K562 (cell line): ENCODE measurements around the gene SUPT20H. TPM values are rescaled to one million over a fixed set of nuclear protein-coding genes. Genes with fewer than 3 reads are reported as not detected.

ENCODE experiments used
- ATAC-seq: fragments of 200-7000 bp; cut with Tn5 transposase; 3 replicates; pipeline ENCODE4 v1.9.1; 2020; ENCODE audit warnings: moderate library complexity
- BruUV-seq: library from RNA; stranded (reverse); fragments of 400-500 nt; replicated peaks from 2 replicates; lab custom pipeline; 2021; lab: Mats Ljungman, UMichigan
- CTCF ChIA-PET: fragments of 300-600 bp; formaldehyde crosslinking; extraction: SDS; loops from one replicate; lab custom pipeline; 2021; ENCODE audit warnings: low intra/inter-chr PET ratio; lab: Yijun Ruan, JAX
- POLR2A ChIA-PET: fragments of 300-600, 350-650 bp; sonication (Branson Sonifier 250); formaldehyde crosslinking; extraction: SDS; loops from one replicate; lab custom pipeline; 2021; ENCODE audit warnings: antibody characterized with exemption, inconsistent platforms; lab: Yijun Ruan, JAX
- DNase-seq, 4 experiments: peaks; one replicate each; pipeline versions ENCODE4 v3.0.0 to v3.0.0-alpha.2; 2011 to 2018; ENCODE audit warnings: low spot score in 3 of 4, mixed read lengths in 3 of 4; ENCODE audit errors: extremely low read depth in 1 of 4
- FAIRE-seq: peaks from 2 replicates; lab custom pipeline; 2011; peaks lifted over from hg19 to GRCh38; lab: Jason Lieb, UNC
- H2AFZ ChIP-seq: 2 replicates; pipeline ENCODE4 v1.6.0; 2011; ENCODE audit warnings: low read depth, low read length, control low read depth, inconsistent platforms
- H3K27ac ChIP-seq: fragments of 200-600 bp; 3 replicates; pipeline ENCODE4 v1.8.0; 2011; ENCODE audit warnings: low read depth, mild to moderate bottlenecking, control low read depth, inconsistent platforms, low read length, moderate library complexity, mixed read lengths; ENCODE audit errors: extremely low read depth
- H3K27me3 ChIP-seq, 2 experiments: fragments of 300-600 bp in 1 of 2; 2 replicates in 1 of 2; 3 replicates in 1 of 2; pipeline versions ENCODE4 v1.6.0 to v1.8.0; 2011; ENCODE audit warnings: inconsistent platforms in 2 of 2, low read length in 2 of 2, mild to moderate bottlenecking in 1 of 2, mixed read lengths in 1 of 2, moderate library complexity in 1 of 2; ENCODE audit not compliant: control insufficient read depth in 2 of 2, insufficient read depth in 2 of 2
- H3K36me3 ChIP-seq: fragments of 300-600 bp; 3 replicates; pipeline ENCODE4 v1.8.0; 2011; ENCODE audit warnings: mild to moderate bottlenecking, low read length, inconsistent platforms; ENCODE audit not compliant: control insufficient read depth, insufficient read depth
- H3K4me1 ChIP-seq, 2 experiments: fragments of 200-600 bp in 1 of 2; replicated peaks in 1 of 2; 2 replicates in 1 of 2; 3 replicates in 1 of 2; pipeline versions ENCODE4 v1.5.1 to v1.8.0; 2011; ENCODE audit warnings: inconsistent platforms in 2 of 2, low read length in 2 of 2, mild to moderate bottlenecking in 1 of 2, mixed read lengths in 1 of 2, moderate library complexity in 1 of 2; ENCODE audit not compliant: control insufficient read depth in 2 of 2, insufficient read depth in 2 of 2
- H3K4me2 ChIP-seq: 2 replicates; pipeline ENCODE4 v1.6.1; 2011; ENCODE audit warnings: low read length, control low read depth, inconsistent platforms, mixed read lengths; ENCODE audit not compliant: insufficient read depth
- H3K4me3 ChIP-seq: fragments of 200-600 bp; sonication (generic), shearing (Covaris generic); 2 replicates; pipeline ENCODE4 v1.5.1; 2016; ENCODE audit warnings: control low read depth, inconsistent platforms
- H3K79me2 ChIP-seq: fragments of 200-600 bp; 3 replicates; pipeline ENCODE4 v1.8.0; 2011; ENCODE audit warnings: low read length, inconsistent platforms; ENCODE audit not compliant: control insufficient read depth, insufficient read depth
- H3K9ac ChIP-seq, 2 experiments: 2 replicates each; pipeline versions ENCODE4 v1.6.0 to v1.6.1; 2011; ENCODE audit warnings: low read depth in 2 of 2, low read length in 2 of 2, control low read depth in 1 of 2, inconsistent platforms in 1 of 2, mild to moderate bottlenecking in 1 of 2, mixed read lengths in 1 of 2; ENCODE audit not compliant: insufficient read depth in 1 of 2
- H3K9me1 ChIP-seq: one replicate; pipeline ENCODE4 v1.6.0; 2011; ENCODE audit warnings: inconsistent platforms, mild to moderate bottlenecking, low read length, moderate library complexity; ENCODE audit not compliant: control insufficient read depth, insufficient read depth
- H3K9me3 ChIP-seq: replicated peaks from 2 replicates; pipeline ENCODE4 v1.5.1; 2011; ENCODE audit warnings: low read depth, low read length, inconsistent platforms; ENCODE audit not compliant: control insufficient read depth, insufficient read depth
- H4K20me1 ChIP-seq: replicated peaks from 2 replicates; pipeline ENCODE4 v1.6.1; 2011; ENCODE audit warnings: low read length, inconsistent platforms, mixed read lengths; ENCODE audit not compliant: control insufficient read depth, insufficient read depth
- ADNP ChIP-seq: fragments of 200-800 bp; sonication (Bioruptor generic); IDR thresholded peaks from 2 replicates; pipeline ENCODE4 v1.6.1; 2016; ENCODE audit warnings: missing genetic modification characterization, missing compliant biosample characterization
- CBX8 ChIP-seq: fragments of 200-600 bp; sonication (generic); IDR thresholded peaks from 2 replicates; pipeline ENCODE4 v1.6.1; 2012; ENCODE audit warnings: borderline replicate concordance, mixed run types, low read depth, mild to moderate bottlenecking, moderate library complexity, mixed read lengths, low read length, control low read depth, inconsistent platforms; ENCODE audit not compliant: poor library complexity, severe bottlenecking; ENCODE audit errors: extremely low read depth
- CEBPG ChIP-seq, 3 experiments: fragments of 200-800 bp in 1 of 3; sonication (Bioruptor generic) in 1 of 3; sonication (generic) in 1 of 3; formaldehyde crosslinking in 1 of 3; IDR thresholded peaks in 2 of 3; conservative IDR thresholded peaks in 1 of 3; 2 replicates each; pipeline versions ENCODE4 v1.6.1 to v1.8.0; 2016 to 2022; ENCODE audit warnings: missing compliant biosample characterization in 2 of 3, missing genetic modification characterization in 2 of 3, mild to moderate bottlenecking in 1 of 3, missing genetic modification reagents in 1 of 3
- COPS2 ChIP-seq: fragments of 450-650 bp; conservative IDR thresholded peaks from 2 replicates; pipeline ENCODE4 v1.6.1; 2016; ENCODE audit warnings: mild to moderate bottlenecking, moderate library complexity
- MEF2A ChIP-seq: IDR thresholded peaks from 2 replicates; pipeline ENCODE4 v1.6.1; 2011; ENCODE audit warnings: low read depth, mild to moderate bottlenecking, low read length, moderate library complexity; ENCODE audit not compliant: control insufficient read depth
- SMAD1 ChIP-seq: fragments of 150-350 bp; IDR thresholded peaks from 2 replicates; pipeline ENCODE4 v1.6.1; 2014; ENCODE audit warnings: low read length, low read depth; ENCODE audit not compliant: partially characterized antibody
- ZNF143 ChIP-seq: sonication (generic); formaldehyde crosslinking; IDR thresholded peaks from 2 replicates; pipeline ENCODE4 v1.9.0; 2022; ENCODE audit warnings: mild to moderate bottlenecking, missing genetic modification reagents
- ZNF3 ChIP-seq: fragments of 250-450 bp; sonication (Bioruptor Pico); IDR thresholded peaks from 2 replicates; pipeline ENCODE4 v1.5.0; 2021; ENCODE audit warnings: mild to moderate bottlenecking, moderate library complexity
- ZZZ3 ChIP-seq: fragments of 450-650 bp; IDR thresholded peaks from 2 replicates; pipeline ENCODE4 v1.6.1; 2016; ENCODE audit warnings: antibody characterized with exemption, mild to moderate bottlenecking, moderate library complexity
- WGBS: fragments of 100-300 bp; shearing (Covaris generic); methylation state at CpG from one replicate; pipeline ENCODE4 v1.1.6; 2016; ENCODE audit warnings: low coverage, mixed read lengths; ENCODE audit not compliant: insufficient coverage; ENCODE audit errors: missing lambda C conversion rate; 5-methylcytosine and 5-hydroxymethylcytosine counted together
- in situ Hi-C: fragments of 300-500 bp; cut with MboI; formaldehyde crosslinking; loops from 4 replicates; pipeline ENCODE4 v1.15.0; 2018; ENCODE audit warnings: inconsistent platforms, mixed read lengths
- intact Hi-C: fragments of 100-400 bp; cut with micrococcal nuclease; formaldehyde crosslinking; loops from 2 replicates; pipeline ENCODE4 v1.14.2; 2022
- polyA plus RNA-seq, 8 experiments: library from polyadenylated mRNA; depleted of rRNA in 4 of 8; stranded (reverse) in 5 of 8; unstranded in 3 of 8; fragments of >200 nt; fragmentation: Nextera tagmentation in 2 of 8; fragmentation: Illumina TruSeq in 1 of 8; extraction: Ambion mirVana in 2 of 8; extraction: Trizol in 1 of 8; gene quantifications; 2 replicates each; pipeline versions ENCODE4 v1.2.1 to v1.2.3, GENCODE V29; 2011 to 2014; ENCODE audit warnings: inconsistent platforms in 1 of 8, missing spikeins in 1 of 8
- total RNA-seq, 7 experiments: library from RNA; depleted of rRNA in 6 of 7; stranded (reverse); fragments of >200 nt in 6 of 7; fragmentation: Illumina TruSeq in 2 of 7; extraction: Trizol in 2 of 7; gene quantifications; 2 replicates each; pipeline versions ENCODE4 v1.2.1 to v1.2.3, GENCODE V29; 2011 to 2021; ENCODE audit warnings: low replicate concordance in 1 of 7
- TF ChIP-seq, protein P1 (sequence below): fragments of 450-650 bp; IDR thresholded peaks from 2 replicates; pipeline ENCODE4 v1.6.1; 2017; ENCODE audit warnings: mild to moderate bottlenecking, moderate library complexity
- TF ChIP-seq, protein P2 (sequence below): IDR thresholded peaks from 2 replicates; pipeline ENCODE4 v1.6.1; 2011; ENCODE audit not compliant: insufficient read length; ENCODE audit errors: extremely low read depth
- TF ChIP-seq, protein P3 (sequence below): fragments of 250-450 bp; sonication (Bioruptor Pico); IDR thresholded peaks from 2 replicates; pipeline ENCODE4 v1.4.0; 2020; ENCODE audit warnings: mild to moderate bottlenecking, moderate library complexity
- TF ChIP-seq, protein P4 (sequence below): fragments of 250-450 bp; sonication (Bioruptor Pico); IDR thresholded peaks from 2 replicates; pipeline ENCODE4 v1.4.0; 2020; ENCODE audit warnings: mild to moderate bottlenecking, moderate library complexity

Gene SUPT20H
- total and polyA plus RNA-seq, 9 of the 15 experiments (the other 6 are each of a cell fraction or from before 2014, with no cell fraction given) = 11.4 to 71.8 (median 31.7) TPM

DNA sequence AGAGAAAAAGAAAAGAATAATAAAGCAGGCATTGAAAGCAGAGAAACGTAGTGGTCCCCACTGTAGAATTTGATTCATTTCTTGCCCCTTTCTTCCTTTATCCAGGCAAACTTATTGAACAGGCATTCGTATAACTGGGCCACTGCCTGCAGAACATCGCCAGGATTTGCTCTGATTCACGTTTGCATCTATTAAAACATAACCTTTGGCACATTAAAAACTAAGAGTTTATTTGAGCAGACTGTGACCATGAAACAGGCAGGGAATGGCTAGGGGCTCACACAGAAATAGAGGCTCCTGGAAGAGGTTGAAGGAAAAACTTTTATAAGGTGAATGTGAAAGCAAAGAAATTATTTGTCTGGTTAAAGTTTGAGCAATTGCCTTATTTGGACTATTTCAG lies 12.5 kb upstream of the SUPT20H start (continued):
- TF ChIP-seq COPS2 = no peak
- TF ChIP-seq, protein P1, sequence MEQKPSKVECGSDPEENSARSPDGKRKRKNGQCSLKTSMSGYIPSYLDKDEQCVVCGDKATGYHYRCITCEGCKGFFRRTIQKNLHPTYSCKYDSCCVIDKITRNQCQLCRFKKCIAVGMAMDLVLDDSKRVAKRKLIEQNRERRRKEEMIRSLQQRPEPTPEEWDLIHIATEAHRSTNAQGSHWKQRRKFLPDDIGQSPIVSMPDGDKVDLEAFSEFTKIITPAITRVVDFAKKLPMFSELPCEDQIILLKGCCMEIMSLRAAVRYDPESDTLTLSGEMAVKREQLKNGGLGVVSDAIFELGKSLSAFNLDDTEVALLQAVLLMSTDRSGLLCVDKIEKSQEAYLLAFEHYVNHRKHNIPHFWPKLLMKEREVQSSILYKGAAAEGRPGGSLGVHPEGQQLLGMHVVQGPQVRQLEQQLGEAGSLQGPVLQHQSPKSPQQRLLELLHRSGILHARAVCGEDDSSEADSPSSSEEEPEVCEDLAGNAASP = no peak
- no peak for TF ChIP-seq ZNF3 (CRISPR knock-in tag)
- no peak for TF ChIP-seq ZNF143
- TF ChIP-seq, all 486 proteins: peak for 0

DNA sequence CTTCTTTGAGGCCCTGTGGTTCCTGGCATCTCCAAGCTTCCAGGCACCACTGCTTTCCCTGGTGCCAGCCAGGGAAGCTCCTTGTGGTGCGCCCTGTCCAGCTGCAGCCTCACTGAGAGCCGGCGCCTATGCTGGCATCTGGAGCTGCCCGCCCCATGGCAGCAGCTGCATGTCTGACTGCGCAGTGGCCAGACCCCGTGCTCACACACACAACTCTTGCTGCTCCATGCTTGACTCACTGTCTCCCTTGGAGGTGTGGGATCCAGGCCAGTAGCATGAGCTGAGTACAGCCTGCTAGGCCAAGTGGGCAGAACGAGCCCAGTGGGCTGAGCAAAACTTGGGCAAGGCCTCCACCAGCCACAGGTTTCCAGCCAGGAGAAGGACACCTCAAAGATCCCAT lies 11.5 kb upstream of the SUPT20H start:
- H3K4me2 ChIP-seq = no peak overlapping the region
- no peaks in the 10 kb centered on the region for H3K9me3 ChIP-seq
- BruUV-seq = no TSS peak
- DNase-seq = no peak
- no peak for ATAC-seq
- no peaks in the 10 kb centered on the region for H3K9me1 ChIP-seq
- peaks cover 0 to 9% of the 10 kb centered on the region in 2 experiments; a peak in 2 of 5 replicates for H3K4me1 ChIP-seq
- H4K20me1 ChIP-seq = no peaks in the 10 kb centered on the region
- H3K27ac ChIP-seq = no peak overlapping the region
- ChIA-PET POLR2A (no interaction called here), CTCF (no interaction called here)
- intact Hi-C loops (loop anchor here (10.0 kb wide), 1 partner anchor 1844 kb away; no protein-coding TSS in a partner anchor), in situ Hi-C loops (no loop called here)
- H3K27me3 ChIP-seq = peaks cover 0 to 19% of the 10 kb centered on the region in 2 experiments; a peak in 1 of 5 replicates
- 5% methylated on average over 5 of the region's 7 CpGs for WGBS
- no peak overlapping the region for H3K9ac ChIP-seq
- no peak overlapping the region for H2AFZ ChIP-seq
- FAIRE-seq = no peak
- H3K4me3 ChIP-seq = no peak overlapping the region
- no peaks in the 10 kb centered on the region for H3K79me2 ChIP-seq
- no peaks in the 10 kb centered on the region for H3K36me3 ChIP-seq
- TF ChIP-seq SMAD1 (no peak), ZZZ3 (no peak), CEBPG (CRISPR knock-in tag; IDR thresholded peaks at IDR 0.05) (no peak), CEBPG (tag; conservative IDR thresholded peaks at IDR 0.05 in 1 of 2, IDR thresholded peaks at IDR 0.05 in 1 of 2) (no peak), CBX8 (no peak), MEF2A (no peak), ADNP (tag) (no peak)
- TF ChIP-seq, protein P2, sequence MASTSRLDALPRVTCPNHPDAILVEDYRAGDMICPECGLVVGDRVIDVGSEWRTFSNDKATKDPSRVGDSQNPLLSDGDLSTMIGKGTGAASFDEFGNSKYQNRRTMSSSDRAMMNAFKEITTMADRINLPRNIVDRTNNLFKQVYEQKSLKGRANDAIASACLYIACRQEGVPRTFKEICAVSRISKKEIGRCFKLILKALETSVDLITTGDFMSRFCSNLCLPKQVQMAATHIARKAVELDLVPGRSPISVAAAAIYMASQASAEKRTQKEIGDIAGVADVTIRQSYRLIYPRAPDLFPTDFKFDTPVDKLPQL = no peak
- TF ChIP-seq, protein P3, sequence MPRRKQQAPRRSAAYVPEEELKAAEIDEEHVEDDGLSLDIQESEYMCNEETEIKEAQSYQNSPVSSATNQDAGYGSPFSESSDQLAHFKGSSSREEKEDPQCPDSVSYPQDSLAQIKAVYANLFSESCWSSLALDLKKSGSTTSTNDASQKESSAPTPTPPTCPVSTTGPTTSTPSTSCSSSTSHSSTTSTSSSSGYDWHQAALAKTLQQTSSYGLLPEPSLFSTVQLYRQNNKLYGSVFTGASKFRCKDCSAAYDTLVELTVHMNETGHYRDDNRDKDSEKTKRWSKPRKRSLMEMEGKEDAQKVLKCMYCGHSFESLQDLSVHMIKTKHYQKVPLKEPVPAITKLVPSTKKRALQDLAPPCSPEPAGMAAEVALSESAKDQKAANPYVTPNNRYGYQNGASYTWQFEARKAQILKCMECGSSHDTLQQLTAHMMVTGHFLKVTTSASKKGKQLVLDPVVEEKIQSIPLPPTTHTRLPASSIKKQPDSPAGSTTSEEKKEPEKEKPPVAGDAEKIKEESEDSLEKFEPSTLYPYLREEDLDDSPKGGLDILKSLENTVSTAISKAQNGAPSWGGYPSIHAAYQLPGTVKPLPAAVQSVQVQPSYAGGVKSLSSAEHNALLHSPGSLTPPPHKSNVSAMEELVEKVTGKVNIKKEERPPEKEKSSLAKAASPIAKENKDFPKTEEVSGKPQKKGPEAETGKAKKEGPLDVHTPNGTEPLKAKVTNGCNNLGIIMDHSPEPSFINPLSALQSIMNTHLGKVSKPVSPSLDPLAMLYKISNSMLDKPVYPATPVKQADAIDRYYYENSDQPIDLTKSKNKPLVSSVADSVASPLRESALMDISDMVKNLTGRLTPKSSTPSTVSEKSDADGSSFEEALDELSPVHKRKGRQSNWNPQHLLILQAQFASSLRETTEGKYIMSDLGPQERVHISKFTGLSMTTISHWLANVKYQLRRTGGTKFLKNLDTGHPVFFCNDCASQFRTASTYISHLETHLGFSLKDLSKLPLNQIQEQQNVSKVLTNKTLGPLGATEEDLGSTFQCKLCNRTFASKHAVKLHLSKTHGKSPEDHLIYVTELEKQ (CRISPR knock-in tag) = no peak
- TF ChIP-seq, protein P4, sequence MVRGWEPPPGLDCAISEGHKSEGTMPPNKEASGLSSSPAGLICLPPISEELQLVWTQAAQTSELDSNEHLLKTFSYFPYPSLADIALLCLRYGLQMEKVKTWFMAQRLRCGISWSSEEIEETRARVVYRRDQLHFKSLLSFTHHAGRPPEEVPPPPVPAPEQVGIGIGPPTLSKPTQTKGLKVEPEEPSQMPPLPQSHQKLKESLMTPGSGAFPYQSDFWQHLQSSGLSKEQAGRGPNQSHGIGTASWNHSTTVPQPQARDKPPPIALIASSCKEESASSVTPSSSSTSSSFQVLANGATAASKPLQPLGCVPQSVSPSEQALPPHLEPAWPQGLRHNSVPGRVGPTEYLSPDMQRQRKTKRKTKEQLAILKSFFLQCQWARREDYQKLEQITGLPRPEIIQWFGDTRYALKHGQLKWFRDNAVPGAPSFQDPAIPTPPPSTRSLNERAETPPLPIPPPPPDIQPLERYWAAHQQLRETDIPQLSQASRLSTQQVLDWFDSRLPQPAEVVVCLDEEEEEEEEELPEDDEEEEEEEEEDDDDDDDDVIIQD (CRISPR knock-in tag) = no peak
